Activated T-helper 1 cell treated with anti-CD3 and anti-CD28 coated beads, Interleukin-12 subunit alpha, Interleukin-12 subunit beta, Interleukin-2, Interleukin-4 antibody, amounts not matched to agents 30 ng/mL and 10 ng/mL and 1 ng/mL, durations not matched to agents 14 hours and 24 hours and 36 hours (primary cell): ENCODE measurements around the gene ISCA2. TPM values are rescaled to one million over a fixed set of nuclear protein-coding genes. Genes with fewer than 3 reads are reported as not detected.

Source experiments
- DNase-seq: peaks from one replicate; pipeline ENCODE4 v3.0.0; 2021; ENCODE audit warnings: low spot score
- H3K27ac Mint-ChIP-seq: one replicate; pipeline ENCODE4 v1.8.0; 2021; ENCODE audit warnings: mild to moderate bottlenecking, mixed read lengths
- H3K27me3 Mint-ChIP-seq: one replicate; pipeline ENCODE4 v1.8.0; 2022; ENCODE audit warnings: mild to moderate bottlenecking, moderate library complexity, mixed read lengths; ENCODE audit not compliant: insufficient read depth
- H3K36me3 Mint-ChIP-seq: one replicate; pipeline ENCODE4 v1.8.0; 2021; ENCODE audit warnings: low read depth, mixed read lengths
- H3K4me1 Mint-ChIP-seq: one replicate; pipeline ENCODE4 v1.8.0; 2021; ENCODE audit warnings: low read depth, mixed read lengths
- H3K4me3 Mint-ChIP-seq: one replicate; pipeline ENCODE4 v1.8.0; 2021; ENCODE audit warnings: mild to moderate bottlenecking, moderate library complexity, mixed read lengths
- H3K9me3 Mint-ChIP-seq: one replicate; pipeline ENCODE4 v1.8.0; 2021; ENCODE audit warnings: mixed read lengths
- intact Hi-C: fragments of 100-400 bp; cut with micrococcal nuclease; formaldehyde crosslinking; loops from one replicate; pipeline ENCODE4 v1.15.1; 2024
- total RNA-seq: library from RNA; stranded (reverse); gene quantifications from 2 replicates; pipeline ENCODE4 v1.2.3, GENCODE V29; 2022

ISCA2 gene
- total RNA-seq, 1 donor from 2014 or later: 18.8 TPM

DNA sequence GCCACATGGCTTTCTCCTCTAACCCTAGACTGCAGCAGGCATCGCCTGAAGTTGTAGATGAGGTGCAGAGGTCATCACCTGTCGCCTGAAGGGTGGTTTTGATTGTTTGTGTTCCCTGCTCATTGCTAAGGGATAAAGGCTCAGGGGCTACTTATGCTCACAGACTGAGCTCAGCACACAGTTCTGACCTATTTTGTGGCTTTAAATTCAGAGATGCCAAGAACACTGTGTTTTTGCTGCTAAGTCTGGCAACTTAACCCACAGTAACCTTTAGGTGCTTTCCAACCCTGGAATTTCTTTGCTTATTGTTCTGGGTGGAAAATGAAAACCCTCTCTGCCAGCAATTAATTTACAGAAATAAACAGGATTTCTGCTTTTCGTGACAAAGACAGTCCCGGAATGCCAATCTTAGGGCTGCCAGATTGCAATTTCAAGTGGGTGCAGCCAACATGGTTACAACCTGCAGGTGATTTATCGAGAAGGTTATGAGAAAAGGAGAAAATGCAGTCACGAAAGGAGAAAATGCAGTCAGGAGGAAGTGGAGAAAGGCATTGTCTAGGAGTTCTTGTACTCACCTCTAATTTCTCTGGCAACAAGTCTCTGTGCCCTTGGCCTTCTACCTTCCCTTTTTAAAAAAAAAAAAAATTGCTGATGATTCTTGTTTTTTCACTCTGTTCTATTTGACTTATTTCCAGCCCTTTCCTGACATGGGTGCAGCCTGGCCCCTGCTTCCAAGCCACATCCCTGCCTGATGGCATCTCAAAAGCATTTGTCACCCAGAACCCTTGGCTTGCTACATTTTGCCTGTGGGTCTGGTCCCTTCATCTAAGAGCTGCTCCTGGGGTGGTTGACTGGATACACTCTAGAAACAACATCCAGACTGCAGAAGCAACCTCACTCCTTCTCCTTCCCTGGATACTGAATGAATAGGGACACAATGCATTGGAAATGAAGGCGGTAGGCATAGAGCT lies 23.7 kb upstream of the ISCA2 start:
- no peaks in the 10 kb centered on the region for H3K36me3 Mint-ChIP-seq
- H3K4me1 Mint-ChIP-seq: no peaks in the 10 kb centered on the region
- no peak overlapping the region for H3K27ac Mint-ChIP-seq

DNA sequence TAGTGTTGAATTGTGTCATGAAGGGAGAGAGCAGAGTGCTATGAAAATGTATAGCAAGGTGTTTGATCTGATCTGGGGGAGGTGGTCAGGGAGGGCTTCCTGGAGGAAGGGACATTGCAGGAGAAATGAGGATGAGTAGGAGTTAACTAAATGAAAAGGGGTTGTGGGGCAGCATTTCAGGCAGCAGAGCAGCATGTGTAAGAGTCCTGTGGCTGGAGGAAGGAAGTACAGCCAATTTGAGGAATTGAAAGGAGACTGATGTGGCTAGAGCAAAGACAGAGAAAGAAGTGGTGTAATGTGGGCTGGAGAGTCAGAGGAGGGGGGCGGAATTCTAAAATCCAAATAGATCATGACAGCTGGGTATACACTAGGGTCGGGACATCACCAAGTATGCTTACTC lies 21.0 kb upstream of the ISCA2 start:
- no peak overlapping the region for H3K27ac Mint-ChIP-seq
- H3K4me1 Mint-ChIP-seq: no peaks in the 10 kb centered on the region
- no peak for DNase-seq
- no peaks in the 10 kb centered on the region for H3K27me3 Mint-ChIP-seq
- H3K9me3 Mint-ChIP-seq: no peaks in the 10 kb centered on the region
- intact Hi-C loops: no loop called here
- H3K36me3 Mint-ChIP-seq: no peaks in the 10 kb centered on the region
- no peak overlapping the region for H3K4me3 Mint-ChIP-seq

More for the DNA sequence above, 23.7 kb upstream of the ISCA2 start:
- peaks cover 7% of the 10 kb centered on the region for H3K27me3 Mint-ChIP-seq
- H3K4me3 Mint-ChIP-seq: no peak overlapping the region
- no peaks in the 10 kb centered on the region for H3K9me3 Mint-ChIP-seq
- intact Hi-C loops: no loop called here
- no peak for DNase-seq

DNA sequence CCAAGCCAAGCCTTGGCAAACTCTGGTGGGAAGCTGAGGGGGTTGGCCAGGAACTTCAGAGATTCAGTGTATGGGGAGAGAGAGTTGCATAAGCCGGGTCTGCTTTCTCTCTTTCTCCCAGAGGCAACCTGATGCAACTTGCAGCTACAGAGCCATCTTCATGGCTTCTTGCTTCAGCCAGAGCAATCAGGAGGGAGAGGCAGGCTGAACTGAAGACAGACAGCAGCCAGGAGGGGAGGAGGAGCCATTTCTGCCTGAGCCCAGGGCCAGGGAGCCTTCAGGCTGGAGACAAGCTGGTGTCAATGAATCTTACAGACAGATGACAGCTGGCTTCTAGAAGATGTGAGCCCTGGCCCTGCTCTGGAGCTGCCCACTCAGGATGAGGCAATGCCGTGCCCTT lies 19.2 kb upstream of the ISCA2 start:
- no peaks in the 10 kb centered on the region for H3K27me3 Mint-ChIP-seq
- no peaks in the 10 kb centered on the region for H3K4me1 Mint-ChIP-seq
- H3K36me3 Mint-ChIP-seq: no peaks in the 10 kb centered on the region
- no peak overlapping the region for H3K4me3 Mint-ChIP-seq
- H3K9me3 Mint-ChIP-seq: no peaks in the 10 kb centered on the region
- intact Hi-C loops: no loop called here
- DNase-seq: no peak
- H3K27ac Mint-ChIP-seq: no peak overlapping the region

DNA sequence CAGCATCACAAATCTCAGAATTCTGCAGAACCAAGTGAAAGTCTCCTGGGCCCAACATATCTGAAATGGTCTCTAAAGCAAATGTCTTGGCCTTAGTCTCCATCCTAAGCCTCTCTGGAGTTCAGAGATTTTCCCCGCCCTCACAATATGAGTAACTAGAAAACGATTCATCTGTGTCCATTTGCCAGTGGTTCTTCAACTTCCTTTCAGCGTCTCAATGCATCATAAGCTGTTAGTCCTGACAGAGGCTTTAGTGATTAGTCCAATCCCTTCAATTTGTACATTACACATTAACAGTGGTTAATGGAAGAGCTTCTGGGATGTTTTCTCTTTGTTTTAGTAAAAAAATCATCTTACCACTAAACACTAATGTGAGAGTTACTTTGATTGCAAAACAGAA lies 17.9 kb upstream of the ISCA2 start:
- Mint-ChIP-seq H3K36me3 (peaks cover 2% of the 10 kb centered on the region), H3K27me3 (no peaks in the 10 kb centered on the region), H3K27ac (no peak overlapping the region), H3K9me3 (no peaks in the 10 kb centered on the region), H3K4me1 (no peaks in the 10 kb centered on the region), H3K4me3 (no peak overlapping the region)
- no peak for DNase-seq
- intact Hi-C loops: no loop called here

DNA sequence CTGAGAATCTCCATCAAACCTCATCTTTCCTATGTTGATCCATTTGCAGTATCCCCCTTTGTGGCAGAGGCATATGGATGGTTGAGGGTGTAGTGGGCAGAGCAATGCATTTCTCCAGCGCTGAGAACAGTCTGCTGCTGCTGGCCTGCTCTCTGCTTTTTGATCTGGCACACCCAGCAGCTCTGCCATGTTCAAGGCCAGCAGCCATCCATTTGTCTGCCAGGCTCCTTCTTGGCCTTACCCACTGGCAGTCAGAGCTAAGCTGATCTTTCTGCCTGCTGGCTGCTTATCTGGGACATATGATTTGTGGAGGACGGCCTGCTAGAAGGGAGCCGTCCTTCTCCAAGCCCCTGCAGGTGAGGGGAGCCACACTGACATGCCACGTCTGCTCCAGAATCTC lies 17.5 kb upstream of the ISCA2 start:
- no peak for DNase-seq
- no peak overlapping the region for H3K27ac Mint-ChIP-seq
- H3K4me3 Mint-ChIP-seq: no peak overlapping the region
- H3K9me3 Mint-ChIP-seq: no peaks in the 10 kb centered on the region
- no peaks in the 10 kb centered on the region for H3K4me1 Mint-ChIP-seq
- H3K36me3 Mint-ChIP-seq: peaks cover 5% of the 10 kb centered on the region
- no peaks in the 10 kb centered on the region for H3K27me3 Mint-ChIP-seq
- intact Hi-C loops: no loop called here

DNA sequence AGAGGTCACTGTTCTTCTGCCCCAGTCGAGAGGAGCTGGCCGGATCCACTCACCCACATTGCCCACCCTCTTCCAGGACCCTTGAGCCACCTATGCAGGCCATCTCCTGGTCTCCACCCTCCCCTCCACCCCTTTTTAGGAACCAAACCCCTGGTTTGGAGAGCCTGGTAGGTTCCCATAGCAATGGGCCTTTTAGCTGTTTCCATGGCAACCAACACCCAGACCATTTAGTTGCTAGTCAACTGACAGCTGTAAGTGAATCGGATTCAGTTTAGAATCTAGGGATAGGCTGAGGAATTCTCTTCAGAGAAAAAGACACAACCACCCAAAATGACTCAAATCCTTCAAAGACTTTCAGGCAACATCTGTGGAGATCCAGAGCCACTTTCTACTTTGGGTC lies 17.0 kb upstream of the ISCA2 start:
- no peak for DNase-seq
- Mint-ChIP-seq H3K4me3 (no peak overlapping the region), H3K4me1 (no peaks in the 10 kb centered on the region), H3K27me3 (no peaks in the 10 kb centered on the region), H3K36me3 (peaks cover 5% of the 10 kb centered on the region), H3K9me3 (no peaks in the 10 kb centered on the region), H3K27ac (no peak overlapping the region)
- intact Hi-C loops: no loop called here

DNA sequence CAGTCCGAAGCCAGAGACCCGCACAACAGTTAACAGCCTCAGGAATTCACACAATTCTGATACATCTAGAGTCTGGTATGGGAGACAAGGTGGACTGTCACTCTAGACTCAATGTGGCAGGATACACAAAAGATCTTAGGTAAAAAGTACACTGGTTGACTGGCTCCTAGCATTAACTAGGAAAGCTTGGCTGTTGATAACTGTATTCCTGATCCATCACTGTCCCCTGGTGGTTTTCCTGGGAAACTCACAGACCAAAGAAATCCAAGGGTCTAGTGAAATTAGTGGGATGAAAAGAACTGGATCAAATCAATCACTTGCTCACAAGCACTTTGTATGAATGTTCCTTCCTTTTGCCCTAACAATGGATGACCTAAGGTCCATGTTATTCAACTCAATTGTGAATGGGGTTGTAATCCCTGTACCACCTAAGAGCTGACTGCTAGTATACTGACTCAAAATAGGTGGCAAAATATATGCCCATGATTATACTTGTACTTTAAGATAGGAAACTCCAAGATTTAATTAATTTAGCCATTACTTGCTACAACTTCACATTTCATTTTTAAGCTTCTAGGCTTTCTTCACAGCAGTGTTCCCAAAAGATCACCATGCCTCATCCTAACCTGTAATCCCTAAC lies 14.4 kb upstream of the ISCA2 start:
- H3K27ac Mint-ChIP-seq: no peak overlapping the region
- no peaks in the 10 kb centered on the region for H3K4me1 Mint-ChIP-seq
- H3K4me3 Mint-ChIP-seq: no peak overlapping the region
- H3K27me3 Mint-ChIP-seq: no peaks in the 10 kb centered on the region
- no peaks in the 10 kb centered on the region for H3K9me3 Mint-ChIP-seq
- intact Hi-C loops: no loop called here
- peaks cover 5% of the 10 kb centered on the region for H3K36me3 Mint-ChIP-seq
- no peak for DNase-seq

DNA sequence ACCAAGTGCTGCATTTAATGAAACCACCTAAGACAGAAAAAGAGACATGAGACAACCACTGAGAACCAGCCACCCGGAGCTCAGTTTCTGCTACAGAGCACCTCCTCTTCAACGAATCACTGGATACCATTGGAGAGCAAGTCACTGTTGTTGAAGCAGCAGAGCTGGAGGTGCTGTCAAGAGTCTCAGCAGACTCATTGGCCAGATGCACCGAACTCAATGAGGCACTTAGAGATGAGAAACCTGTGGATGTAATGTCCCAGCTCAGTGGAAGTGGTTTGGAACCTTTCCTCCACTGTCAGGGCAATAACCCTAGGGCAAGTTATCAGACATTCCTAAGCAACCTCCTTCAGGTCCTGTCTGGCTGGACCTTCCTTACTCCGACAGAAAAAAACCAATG lies 13.5 kb upstream of the ISCA2 start:
- Mint-ChIP-seq H3K4me1 (no peaks in the 10 kb centered on the region), H3K36me3 (peaks cover 8% of the 10 kb centered on the region), H3K4me3 (no peak overlapping the region), H3K9me3 (no peaks in the 10 kb centered on the region), H3K27ac (no peak overlapping the region), H3K27me3 (no peaks in the 10 kb centered on the region)
- intact Hi-C loops: no loop called here
- no peak for DNase-seq

DNA sequence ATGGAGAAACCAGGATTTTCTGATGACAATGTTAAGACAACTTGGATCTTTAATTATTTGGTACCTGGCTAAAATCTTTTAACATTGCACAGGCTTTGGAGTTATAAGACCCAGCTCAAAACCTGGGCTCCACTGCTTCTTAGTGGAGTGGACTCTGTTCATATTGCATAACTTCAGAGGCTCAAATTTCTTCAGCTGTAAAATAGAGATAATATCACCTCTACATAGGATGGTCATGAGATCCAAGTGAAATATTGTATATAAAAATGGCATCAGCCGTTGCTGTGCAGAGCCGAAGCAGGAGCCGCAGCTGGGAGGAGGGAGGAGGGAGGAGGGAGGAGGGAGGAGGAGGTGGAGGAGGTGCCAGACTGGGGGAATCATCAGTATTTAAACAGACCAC lies 11.0 kb upstream of the ISCA2 start:
- Mint-ChIP-seq H3K4me1 (no peaks in the 10 kb centered on the region), H3K36me3 (peaks cover 8% of the 10 kb centered on the region), H3K27me3 (no peaks in the 10 kb centered on the region), H3K27ac (no peak overlapping the region), H3K4me3 (no peak overlapping the region), H3K9me3 (no peaks in the 10 kb centered on the region)
- DNase-seq: no peak
- intact Hi-C loops: no loop called here

DNA sequence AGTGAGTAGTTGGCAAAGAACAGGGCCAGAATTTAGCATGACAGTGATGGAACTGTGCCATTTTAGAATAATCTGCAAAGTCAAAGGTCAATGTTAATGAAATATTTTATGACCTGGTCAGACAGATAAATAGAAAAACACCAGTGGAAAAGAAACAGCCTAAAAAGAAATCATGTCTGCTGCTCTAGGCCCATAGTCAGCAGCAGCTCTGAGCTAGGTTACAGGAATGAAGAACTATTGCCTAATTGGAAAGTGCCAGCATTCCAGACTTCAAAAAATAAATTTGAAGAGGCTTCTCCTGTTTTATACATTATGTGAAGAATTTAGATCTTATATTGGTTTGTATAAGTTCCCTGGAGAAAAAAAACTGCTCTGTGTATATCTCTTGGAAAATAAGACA lies 10.2 kb upstream of the ISCA2 start:
- intact Hi-C loops: no loop called here
- DNase-seq: no peak
- Mint-ChIP-seq H3K27ac (no peak overlapping the region), H3K36me3 (peaks cover 8% of the 10 kb centered on the region), H3K27me3 (no peaks in the 10 kb centered on the region), H3K4me1 (no peaks in the 10 kb centered on the region), H3K4me3 (no peak overlapping the region), H3K9me3 (no peaks in the 10 kb centered on the region)

DNA sequence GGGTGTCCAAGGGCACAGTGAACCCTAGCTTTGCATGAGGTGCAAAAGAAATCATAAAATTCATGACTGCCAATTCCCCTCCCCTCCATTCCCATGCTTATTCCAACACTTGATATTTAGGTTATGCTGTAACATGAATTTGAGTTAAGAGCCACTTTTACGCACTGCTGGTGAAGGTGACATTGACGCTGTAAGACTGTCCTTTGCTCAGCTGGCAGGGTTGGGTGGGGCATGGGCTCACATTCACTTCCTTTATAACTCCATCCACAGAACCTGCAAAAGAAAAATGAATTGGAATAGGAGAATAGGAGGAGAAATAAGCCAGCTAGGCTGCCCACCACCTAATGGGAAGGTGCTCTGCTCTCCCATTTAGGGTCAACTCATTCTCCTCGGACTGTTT lies 7.4 kb upstream of the ISCA2 start:
- Mint-ChIP-seq H3K27ac (no peak overlapping the region), H3K4me3 (no peak overlapping the region), H3K27me3 (no peaks in the 10 kb centered on the region), H3K36me3 (peaks cover 3% of the 10 kb centered on the region), H3K4me1 (peaks cover 8% of the 10 kb centered on the region), H3K9me3 (no peaks in the 10 kb centered on the region)
- no peak for DNase-seq
- intact Hi-C loops: no loop called here

DNA sequence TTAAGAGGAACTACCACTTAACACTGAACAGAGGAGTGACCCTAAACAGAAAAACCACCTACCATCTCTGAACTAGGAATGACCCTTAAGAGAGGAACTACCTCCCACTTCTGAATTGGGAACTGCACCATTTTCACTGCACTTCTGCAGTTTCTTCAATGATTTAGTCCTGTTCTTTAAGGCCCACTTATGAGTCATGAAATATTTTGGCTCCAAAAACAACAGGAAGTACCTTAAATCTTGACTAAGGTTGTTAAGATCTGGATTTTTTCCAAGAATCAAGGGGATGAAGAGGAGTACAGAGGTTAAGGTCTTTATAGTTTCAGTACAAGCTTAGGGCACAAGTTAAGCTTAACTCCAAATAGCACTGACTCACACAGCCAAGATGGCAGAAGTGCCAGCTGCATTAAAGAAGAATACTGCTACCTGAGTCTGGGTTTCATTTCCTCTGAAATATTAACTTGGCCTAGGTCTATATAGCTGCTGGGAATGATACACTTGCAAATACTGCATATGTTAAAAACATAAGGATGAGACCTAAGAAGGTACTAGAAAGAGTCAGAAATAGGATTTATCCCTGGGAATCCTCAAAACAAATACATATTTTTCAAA lies 4.7 kb upstream of the ISCA2 start:
- H3K9me3 Mint-ChIP-seq: no peaks in the 10 kb centered on the region
- intact Hi-C loops: no loop called here
- no peak for DNase-seq
- H3K4me3 Mint-ChIP-seq: no peak overlapping the region
- no peaks in the 10 kb centered on the region for H3K27me3 Mint-ChIP-seq
- H3K4me1 Mint-ChIP-seq: peaks cover 8% of the 10 kb centered on the region
- H3K36me3 Mint-ChIP-seq: peaks cover 3% of the 10 kb centered on the region
- no peak overlapping the region for H3K27ac Mint-ChIP-seq

DNA sequence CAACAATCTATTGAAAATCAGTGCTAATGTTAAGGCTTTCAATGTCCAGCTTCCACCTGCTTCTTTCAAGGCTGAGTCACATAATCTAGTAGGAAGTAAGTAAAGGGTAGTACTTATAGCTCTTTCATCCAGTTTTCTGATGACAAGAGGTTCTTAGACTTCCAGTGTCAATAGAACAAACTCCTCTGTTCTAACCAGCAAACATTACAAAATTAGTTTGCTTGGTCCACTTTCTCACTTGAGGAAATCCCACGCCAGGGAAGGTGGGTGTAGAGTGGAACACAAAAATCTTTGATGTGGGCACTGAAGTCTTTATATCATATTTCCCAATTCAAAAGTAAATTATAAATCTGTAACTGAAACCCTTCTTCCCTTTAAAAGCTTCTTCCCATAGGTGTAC lies 3.1 kb upstream of the ISCA2 start:
- H3K27me3 Mint-ChIP-seq: no peaks in the 10 kb centered on the region
- H3K36me3 Mint-ChIP-seq: no peaks in the 10 kb centered on the region
- intact Hi-C loops: loop anchor here (5.0 kb wide), 2 partner anchors 272 to 1353 kb away; partner anchors contain the start of genes PSEN1 and YLPM1
- H3K9me3 Mint-ChIP-seq: no peaks in the 10 kb centered on the region
- peaks cover 22% of the 10 kb centered on the region for H3K4me1 Mint-ChIP-seq
- H3K27ac Mint-ChIP-seq: no peak overlapping the region
- H3K4me3 Mint-ChIP-seq: no peak overlapping the region
- no peak for DNase-seq
